Activated CD8-positive, alpha-beta T cell treated with anti-CD3 and anti-CD28 coated beads for 36 hours (primary cell): ENCODE data around the gene ACTR8. TPM values are rescaled to one million over a fixed set of nuclear protein-coding genes. Genes with fewer than 3 reads are reported as not detected.

Source experiments
- ATAC-seq: fragments of 200-7000 bp; cut with Tn5 transposase; one replicate; pipeline ENCODE4 v1.10.0; 2021; ENCODE audit warnings: mild to moderate bottlenecking, moderate library complexity
- CTCF ChIA-PET: fragments of 350-600 bp; sonication (Branson Sonifier 250); formaldehyde crosslinking; loops from one replicate; lab custom pipeline; 2021; ENCODE audit warnings: antibody characterized with exemption; lab: Charles Lee
- POLR2A ChIA-PET: fragments of 350-600 bp; sonication (Branson Sonifier 250); formaldehyde crosslinking; loops from one replicate; lab custom pipeline; 2021; ENCODE audit warnings: antibody characterized with exemption; lab: Charles Lee
- DNase-seq: peaks from one replicate; pipeline ENCODE4 v3.0.0-alpha.2; 2020
- H3K27ac Mint-ChIP-seq: one replicate; pipeline ENCODE4 v1.8.0; 2021; ENCODE audit warnings: mild to moderate bottlenecking, mixed read lengths
- H3K27me3 Mint-ChIP-seq: one replicate; pipeline ENCODE4 v1.8.0; 2021; ENCODE audit warnings: mixed read lengths
- H3K36me3 Mint-ChIP-seq: one replicate; pipeline ENCODE4 v1.8.0; 2021; ENCODE audit warnings: low read depth, mixed read lengths
- H3K4me1 Mint-ChIP-seq: one replicate; pipeline ENCODE4 v1.8.0; 2021; ENCODE audit warnings: low read depth, mixed read lengths
- H3K4me3 Mint-ChIP-seq: one replicate; pipeline ENCODE4 v1.8.0; 2021; ENCODE audit warnings: mild to moderate bottlenecking, moderate library complexity, mixed read lengths
- H3K9me3 Mint-ChIP-seq: one replicate; pipeline ENCODE4 v1.8.0; 2021; ENCODE audit warnings: mixed read lengths
- CTCF ChIP-seq: fragments of 200-600 bp; IDR thresholded peaks from one replicate; pipeline ENCODE4 v1.8.0; 2022; ENCODE audit warnings: antibody characterized with exemption, mild to moderate bottlenecking
- intact Hi-C: fragments of 100-400 bp; cut with micrococcal nuclease; formaldehyde crosslinking; loops from one replicate; pipeline ENCODE4 v1.10.0; 2022
- total RNA-seq, 2 experiments: library from RNA; stranded (reverse); gene quantifications; one replicate each; pipeline ENCODE4 v1.2.3, GENCODE V29; 2021

The ACTR8 gene
- total RNA-seq, 2 experiments from 2014 or later: 28.5 to 33.5 TPM

- ChIA-PET CTCF (interaction anchor here (1.1 kb wide), 1 partner anchor 646 kb away, joined by 3 read pairs; no protein-coding TSS in a partner anchor), POLR2A (interaction anchor here (1.0 kb wide), 1 partner anchor 19 kb away, joined by 3 read pairs; no protein-coding TSS in a partner anchor)
- no peaks in the 10 kb centered on the region for H3K9me3 Mint-ChIP-seq
- H3K4me3 Mint-ChIP-seq: no peak overlapping the region
- no peak for ATAC-seq
- no peak overlapping the region for H3K27ac Mint-ChIP-seq
- TF ChIP-seq CTCF: no peak
- H3K4me1 Mint-ChIP-seq: no peaks in the 10 kb centered on the region
- intact Hi-C loops: no loop called here
- no peaks in the 10 kb centered on the region for H3K27me3 Mint-ChIP-seq
- H3K36me3 Mint-ChIP-seq: peaks cover 42% of the 10 kb centered on the region
- DNase-seq: no peak
Observed at GRCh38 chr3:53865732-53866499, 16.0 kb downstream of the ACTR8 start.

- CTCF ChIA-PET: no interaction called here
- TF ChIP-seq CTCF: no peak
- POLR2A ChIA-PET: no interaction called here
- DNase-seq: no peak
- Mint-ChIP-seq H3K9me3 (no peaks in the 10 kb centered on the region), H3K36me3 (peaks cover 30% of the 10 kb centered on the region), H3K27me3 (no peaks in the 10 kb centered on the region), H3K27ac (no peak overlapping the region), H3K4me1 (no peaks in the 10 kb centered on the region), H3K4me3 (no peak overlapping the region)
- ATAC-seq: no peak
- intact Hi-C loops: no loop called here
Observed at GRCh38 chr3:53863145-53863544, 18.8 kb downstream of the ACTR8 start.

GRCh38 chr3:53862241-53862640 lies 19.7 kb downstream of the ACTR8 start:
- H3K36me3 Mint-ChIP-seq: peaks cover 23% of the 10 kb centered on the region
- ChIA-PET CTCF (no interaction called here), POLR2A (no interaction called here)
- ATAC-seq (no peak), DNase-seq (no peak)
- H3K4me3 Mint-ChIP-seq: no peak overlapping the region
- no peak for TF ChIP-seq CTCF
- H3K27me3 Mint-ChIP-seq: no peaks in the 10 kb centered on the region
- no peaks in the 10 kb centered on the region for H3K4me1 Mint-ChIP-seq
- no peaks in the 10 kb centered on the region for H3K9me3 Mint-ChIP-seq
- H3K27ac Mint-ChIP-seq: no peak overlapping the region
- intact Hi-C loops: no loop called here

- intact Hi-C loops: no loop called here
- Mint-ChIP-seq H3K4me1 (no peaks in the 10 kb centered on the region), H3K9me3 (no peaks in the 10 kb centered on the region), H3K27me3 (no peaks in the 10 kb centered on the region), H3K4me3 (no peak overlapping the region), H3K36me3 (peaks cover 22% of the 10 kb centered on the region), H3K27ac (no peak overlapping the region)
- ChIA-PET POLR2A (no interaction called here), CTCF (no interaction called here)
- ATAC-seq: no peak
- TF ChIP-seq CTCF: no peak
- no peak for DNase-seq
Observed at GRCh38 chr3:53860196-53860595, 21.8 kb downstream of the ACTR8 start.

GRCh38 chr3:53859178-53859577 lies 22.8 kb downstream of the ACTR8 start:
- no peaks in the 10 kb centered on the region for H3K27me3 Mint-ChIP-seq
- ATAC-seq: no peak
- no peak overlapping the region for H3K27ac Mint-ChIP-seq
- intact Hi-C loops: no loop called here
- peaks cover 14% of the 10 kb centered on the region for H3K36me3 Mint-ChIP-seq
- no peaks in the 10 kb centered on the region for H3K9me3 Mint-ChIP-seq
- CTCF ChIA-PET: no interaction called here
- no peak overlapping the region for H3K4me3 Mint-ChIP-seq
- H3K4me1 Mint-ChIP-seq: no peaks in the 10 kb centered on the region
- POLR2A ChIA-PET: interaction anchor here (0.5 kb wide), 1 partner anchor 206 kb away, joined by 3 read pairs; no protein-coding TSS in a partner anchor
- no peak for TF ChIP-seq CTCF
- no peak for DNase-seq
